Measurements from ENCODE around the gene RUNDC1. TPM values are rescaled to one million over a fixed set of nuclear protein-coding genes. Genes with fewer than 3 reads are reported as not detected.

Gene RUNDC1
- total and polyA plus RNA-seq, 2 donors from 2014 or later = 10.1 to 19.5 TPM

GRCh38 chr17:43011728-43012472 lies 31.5 kb downstream of the RUNDC1 start:
- no peak for FAIRE-seq
- H3K9me3 ChIP-seq (ENCODE audit: control insufficient read depth in 2 of 3, insufficient read depth in 1 of 3, low read length in 3 of 3) = no peaks in the 10 kb centered on the region

GRCh38 chr17:43013296-43013695 lies 32.9 kb downstream of the RUNDC1 start:
- H3K27ac ChIP-seq (ENCODE audit: low read depth in 2 of 2, low read length in 2 of 2) = no peak overlapping the region
- no peak overlapping the region for H3K4me3 ChIP-seq (ENCODE audit: low read length in 3 of 3)
- intact Hi-C loops (cut with DNase I) = no loop called here
- H3K36me3 ChIP-seq (ENCODE audit: control insufficient read depth in 2 of 3, insufficient read depth in 3 of 3, low read length in 3 of 3) = peaks cover 0 to 7% (median 5%) of the 10 kb centered on the region in 3 donors
- no peaks in the 10 kb centered on the region for H3K27me3 ChIP-seq (ENCODE audit: control insufficient read depth, insufficient read depth, low read length)
- H3K9me3 ChIP-seq (ENCODE audit: control insufficient read depth in 2 of 3, insufficient read depth in 1 of 3, low read length in 3 of 3) = no peaks in the 10 kb centered on the region
- H3K4me1 ChIP-seq (ENCODE audit: control insufficient read depth in 2 of 3, insufficient read depth in 2 of 3, low read depth in 1 of 3, low read length in 3 of 3) = peaks cover 0 to 7% (median 0%) of the 10 kb centered on the region in 3 donors
- H3K9ac ChIP-seq (ENCODE audit: low read length in 3 of 3) = no peak overlapping the region
- FAIRE-seq = no peak
- peak in 1 of 5 donors; percentile 54 for DNase-seq
- no peak for TF ChIP-seq CTCF (IDR thresholded peaks at IDR 0.05; ENCODE audit: borderline replicate concordance, extremely low read depth, insufficient read depth)

More at GRCh38 chr17:43011728-43012472, 31.5 kb downstream of the RUNDC1 start:
- H3K9ac ChIP-seq (ENCODE audit: low read length in 3 of 3) = no peak overlapping the region
- H3K27me3 ChIP-seq (ENCODE audit: control insufficient read depth, insufficient read depth, low read length) = no peaks in the 10 kb centered on the region
- peaks cover 0 to 7% (median 5%) of the 10 kb centered on the region in 3 donors for H3K36me3 ChIP-seq (ENCODE audit: control insufficient read depth in 2 of 3, insufficient read depth in 3 of 3, low read length in 3 of 3)
- no peak for TF ChIP-seq CTCF (IDR thresholded peaks at IDR 0.05; ENCODE audit: borderline replicate concordance, extremely low read depth, insufficient read depth)
- DNase-seq = peak in 1 of 5 donors; percentile 77
- H3K4me1 ChIP-seq (ENCODE audit: control insufficient read depth in 2 of 3, insufficient read depth in 2 of 3, low read depth in 1 of 3, low read length in 3 of 3) = peaks cover 0 to 8% (median 0%) of the 10 kb centered on the region in 3 donors
- H3K27ac ChIP-seq (ENCODE audit: low read depth in 2 of 2, low read length in 2 of 2) = no peak overlapping the region
- no peak overlapping the region for H3K4me3 ChIP-seq (ENCODE audit: low read length in 3 of 3)
- intact Hi-C loops (cut with DNase I) = no loop called here

- no peak for FAIRE-seq
- TF ChIP-seq CTCF (IDR thresholded peaks at IDR 0.05; ENCODE audit: borderline replicate concordance, extremely low read depth, insufficient read depth) = no peak
- H3K36me3 ChIP-seq (ENCODE audit: control insufficient read depth in 2 of 3, insufficient read depth in 3 of 3, low read length in 3 of 3) = peaks cover 0 to 7% (median 5%) of the 10 kb centered on the region in 3 donors
- H3K9me3 ChIP-seq (ENCODE audit: control insufficient read depth in 2 of 3, insufficient read depth in 1 of 3, low read length in 3 of 3) = no peaks in the 10 kb centered on the region
- intact Hi-C loops (cut with DNase I) = no loop called here
- DNase-seq = no peak
- no peak overlapping the region for H3K4me3 ChIP-seq (ENCODE audit: low read length in 3 of 3)
- H3K4me1 ChIP-seq (ENCODE audit: control insufficient read depth in 2 of 3, insufficient read depth in 2 of 3, low read depth in 1 of 3, low read length in 3 of 3) = peaks cover 0 to 11% (median 0%) of the 10 kb centered on the region in 3 donors
- H3K27me3 ChIP-seq (ENCODE audit: control insufficient read depth, insufficient read depth, low read length) = no peaks in the 10 kb centered on the region
- H3K27ac ChIP-seq (ENCODE audit: low read depth in 2 of 2, low read length in 2 of 2) = no peak overlapping the region
- H3K9ac ChIP-seq (ENCODE audit: low read length in 3 of 3) = no peak overlapping the region
Observed at GRCh38 chr17:43014020-43014648, 33.8 kb downstream of the RUNDC1 start.
